Esophagus muscularis mucosa (tissue), 3 donors: ENCODE data around the gene C2CD3.

ENCODE experiments used
- POLR2A ChIP-seq: fragments of 450-650 bp; IDR thresholded peaks from one replicate; pipeline ENCODE4 v1.6.1; 2017; ENCODE audit warnings: antibody characterized with exemption, moderate library complexity, mild to moderate bottlenecking, low read depth
- POLR2AphosphoS5 ChIP-seq, 2 donors: sonication (generic); formaldehyde crosslinking; IDR thresholded peaks; one replicate each; pipeline ENCODE4 v1.6.1; 2017; ENCODE audit warnings: antibody characterized with exemption in 2 of 2
- TF ChIP-seq, protein P1 (sequence below), 3 experiments: fragments of 200-600 bp in 2 of 3; fragments of 450-650 bp in 1 of 3; sonication (generic) in 2 of 3; IDR thresholded peaks; one replicate each; pipeline ENCODE4 v1.5.1; 2017 to 2019; ENCODE audit warnings: antibody characterized with exemption in 3 of 3, mild to moderate bottlenecking in 2 of 3, moderate library complexity in 1 of 3

DNA sequence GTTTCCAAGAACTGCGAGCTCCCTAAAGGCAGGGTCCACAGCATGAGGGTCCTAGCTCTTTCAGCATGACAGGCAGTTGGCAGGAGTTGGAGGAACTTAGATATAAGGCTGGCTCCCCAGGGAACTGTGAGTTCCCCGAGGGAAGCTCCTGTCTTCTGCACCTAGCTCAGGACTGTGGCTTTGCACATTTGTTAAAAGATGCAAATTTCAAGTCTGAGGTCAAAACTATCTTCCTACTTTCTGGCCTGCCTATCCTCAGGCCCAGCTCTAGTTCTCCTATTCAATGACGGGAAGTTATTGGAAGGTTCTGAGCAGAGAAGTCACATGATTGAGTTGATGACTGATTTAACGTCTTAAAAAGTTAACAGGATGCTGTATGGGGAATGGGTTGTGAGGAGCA lies 150.3 kb downstream of the C2CD3 start:
- TF ChIP-seq, protein P1, sequence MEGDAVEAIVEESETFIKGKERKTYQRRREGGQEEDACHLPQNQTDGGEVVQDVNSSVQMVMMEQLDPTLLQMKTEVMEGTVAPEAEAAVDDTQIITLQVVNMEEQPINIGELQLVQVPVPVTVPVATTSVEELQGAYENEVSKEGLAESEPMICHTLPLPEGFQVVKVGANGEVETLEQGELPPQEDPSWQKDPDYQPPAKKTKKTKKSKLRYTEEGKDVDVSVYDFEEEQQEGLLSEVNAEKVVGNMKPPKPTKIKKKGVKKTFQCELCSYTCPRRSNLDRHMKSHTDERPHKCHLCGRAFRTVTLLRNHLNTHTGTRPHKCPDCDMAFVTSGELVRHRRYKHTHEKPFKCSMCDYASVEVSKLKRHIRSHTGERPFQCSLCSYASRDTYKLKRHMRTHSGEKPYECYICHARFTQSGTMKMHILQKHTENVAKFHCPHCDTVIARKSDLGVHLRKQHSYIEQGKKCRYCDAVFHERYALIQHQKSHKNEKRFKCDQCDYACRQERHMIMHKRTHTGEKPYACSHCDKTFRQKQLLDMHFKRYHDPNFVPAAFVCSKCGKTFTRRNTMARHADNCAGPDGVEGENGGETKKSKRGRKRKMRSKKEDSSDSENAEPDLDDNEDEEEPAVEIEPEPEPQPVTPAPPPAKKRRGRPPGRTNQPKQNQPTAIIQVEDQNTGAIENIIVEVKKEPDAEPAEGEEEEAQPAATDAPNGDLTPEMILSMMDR (IDR thresholded peaks at IDR 0.05): no peak
- TF ChIP-seq POLR2A (no peak), POLR2AphosphoS5 (IDR thresholded peaks at IDR 0.05) (no peak)
